ENCODE data around the gene TUBA4A. TPM values are rescaled to one million over a fixed set of nuclear protein-coding genes. Genes with fewer than 3 reads are reported as not detected.

The TUBA4A gene
- total RNA-seq, 1 donor from 2014 or later, result 27.5 TPM

DNA sequence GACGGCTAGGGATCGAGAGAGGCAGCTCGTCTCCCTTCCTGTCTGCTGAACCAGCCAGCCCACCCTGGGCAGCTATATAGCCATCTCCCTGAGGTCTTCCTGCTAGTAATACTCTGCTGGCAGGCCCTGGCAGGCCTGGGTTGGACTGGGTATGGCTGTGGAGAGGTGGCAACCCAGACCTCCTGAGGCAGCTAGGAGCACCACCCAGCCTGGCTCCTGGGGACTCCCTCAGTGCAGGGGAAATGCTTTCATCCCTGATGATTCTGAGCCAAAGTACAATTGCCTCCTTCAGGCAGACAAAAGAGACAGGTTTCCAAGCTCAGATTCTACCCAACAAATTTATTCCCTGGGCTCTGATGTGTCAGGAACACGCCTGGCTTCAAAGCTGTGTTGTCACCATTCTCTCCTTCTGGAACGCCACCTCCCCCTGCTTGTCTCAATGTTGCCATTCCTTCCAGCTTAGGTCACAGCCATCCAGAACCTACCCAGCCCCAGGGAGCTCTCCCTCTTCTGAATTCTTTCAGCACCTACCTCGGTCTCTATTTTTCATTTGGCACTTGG lies 20.7 kb upstream of the TUBA4A start:
- Mint-ChIP-seq H3K4me1 (ENCODE audit: low read depth, unreplicated experiment) (peaks cover 21% of the 10 kb centered on the region), H3K9me3 (ENCODE audit: unreplicated experiment) (peaks cover 16% of the 10 kb centered on the region), H3K4me3 (ENCODE audit: unreplicated experiment) (no peak overlapping the region), H3K27me3 (ENCODE audit: unreplicated experiment) (peaks cover 9% of the 10 kb centered on the region), H3K27ac (ENCODE audit: unreplicated experiment) (peak overlapping the region; percentile 8), H3K36me3 (ENCODE audit: unreplicated experiment) (no peaks in the 10 kb centered on the region)
- TF ChIP-seq, protein P1, sequence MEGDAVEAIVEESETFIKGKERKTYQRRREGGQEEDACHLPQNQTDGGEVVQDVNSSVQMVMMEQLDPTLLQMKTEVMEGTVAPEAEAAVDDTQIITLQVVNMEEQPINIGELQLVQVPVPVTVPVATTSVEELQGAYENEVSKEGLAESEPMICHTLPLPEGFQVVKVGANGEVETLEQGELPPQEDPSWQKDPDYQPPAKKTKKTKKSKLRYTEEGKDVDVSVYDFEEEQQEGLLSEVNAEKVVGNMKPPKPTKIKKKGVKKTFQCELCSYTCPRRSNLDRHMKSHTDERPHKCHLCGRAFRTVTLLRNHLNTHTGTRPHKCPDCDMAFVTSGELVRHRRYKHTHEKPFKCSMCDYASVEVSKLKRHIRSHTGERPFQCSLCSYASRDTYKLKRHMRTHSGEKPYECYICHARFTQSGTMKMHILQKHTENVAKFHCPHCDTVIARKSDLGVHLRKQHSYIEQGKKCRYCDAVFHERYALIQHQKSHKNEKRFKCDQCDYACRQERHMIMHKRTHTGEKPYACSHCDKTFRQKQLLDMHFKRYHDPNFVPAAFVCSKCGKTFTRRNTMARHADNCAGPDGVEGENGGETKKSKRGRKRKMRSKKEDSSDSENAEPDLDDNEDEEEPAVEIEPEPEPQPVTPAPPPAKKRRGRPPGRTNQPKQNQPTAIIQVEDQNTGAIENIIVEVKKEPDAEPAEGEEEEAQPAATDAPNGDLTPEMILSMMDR (IDR thresholded peaks at IDR 0.05; ENCODE audit: partially characterized antibody, unreplicated experiment), result no peak
- no peak for DNase-seq

DNA sequence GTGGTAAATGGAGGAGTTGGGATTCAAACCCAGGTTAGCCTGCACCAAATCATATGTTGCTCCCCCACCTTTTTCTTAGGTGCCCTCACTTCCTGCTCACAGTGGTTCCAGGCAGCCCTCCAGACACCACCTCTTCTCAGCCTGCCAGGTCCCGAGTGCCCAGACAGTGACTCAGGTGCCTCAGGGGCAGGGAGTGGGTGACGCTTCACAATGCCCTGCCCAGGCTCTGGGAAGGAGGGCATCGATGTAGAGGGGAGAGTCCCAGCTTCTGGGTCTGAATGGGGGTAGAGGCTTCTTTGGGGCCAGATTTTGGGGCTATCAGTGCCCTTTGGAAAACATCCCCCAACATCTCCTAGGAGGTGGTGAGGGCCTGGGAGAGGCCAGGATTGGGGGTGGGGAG lies 20.2 kb upstream of the TUBA4A start:
- TF ChIP-seq, protein P1 (IDR thresholded peaks at IDR 0.05; ENCODE audit: partially characterized antibody, unreplicated experiment), result no peak
- Mint-ChIP-seq H3K4me3 (ENCODE audit: unreplicated experiment) (no peak overlapping the region), H3K9me3 (ENCODE audit: unreplicated experiment) (peaks cover 16% of the 10 kb centered on the region), H3K27ac (ENCODE audit: unreplicated experiment) (no peak overlapping the region), H3K27me3 (ENCODE audit: unreplicated experiment) (peaks cover 9% of the 10 kb centered on the region), H3K4me1 (ENCODE audit: low read depth, unreplicated experiment) (peaks cover 21% of the 10 kb centered on the region), H3K36me3 (ENCODE audit: unreplicated experiment) (no peaks in the 10 kb centered on the region)
- DNase-seq, result no peak

DNA sequence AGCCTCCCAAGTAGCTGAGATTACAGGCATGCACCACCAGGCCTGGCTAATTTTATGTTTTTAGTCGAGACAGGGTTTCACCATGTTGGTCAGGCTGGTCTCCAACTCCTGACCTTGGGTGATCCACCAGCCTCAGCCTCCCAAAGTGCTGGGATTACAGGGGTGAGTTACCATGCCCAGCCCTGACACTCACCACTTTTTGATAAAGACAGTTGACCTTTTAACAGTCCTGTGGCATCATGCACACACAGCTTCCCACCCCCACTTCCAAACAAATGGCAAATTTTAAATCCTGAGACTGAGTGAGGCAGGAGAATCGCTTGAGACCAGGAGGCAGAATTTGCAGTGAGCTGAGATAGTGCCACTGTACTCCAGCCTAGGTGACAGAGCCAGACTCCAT lies 19.3 kb upstream of the TUBA4A start:
- no peak overlapping the region for H3K27ac Mint-ChIP-seq (ENCODE audit: unreplicated experiment)
- DNase-seq, result no peak
- peaks cover 11% of the 10 kb centered on the region for H3K9me3 Mint-ChIP-seq (ENCODE audit: unreplicated experiment)
- peaks cover 12% of the 10 kb centered on the region for H3K4me1 Mint-ChIP-seq (ENCODE audit: low read depth, unreplicated experiment)
- peaks cover 9% of the 10 kb centered on the region for H3K27me3 Mint-ChIP-seq (ENCODE audit: unreplicated experiment)
- H3K4me3 Mint-ChIP-seq (ENCODE audit: unreplicated experiment), result no peak overlapping the region
- TF ChIP-seq, protein P1 (IDR thresholded peaks at IDR 0.05; ENCODE audit: partially characterized antibody, unreplicated experiment), result no peak
- H3K36me3 Mint-ChIP-seq (ENCODE audit: unreplicated experiment), result no peaks in the 10 kb centered on the region

DNA sequence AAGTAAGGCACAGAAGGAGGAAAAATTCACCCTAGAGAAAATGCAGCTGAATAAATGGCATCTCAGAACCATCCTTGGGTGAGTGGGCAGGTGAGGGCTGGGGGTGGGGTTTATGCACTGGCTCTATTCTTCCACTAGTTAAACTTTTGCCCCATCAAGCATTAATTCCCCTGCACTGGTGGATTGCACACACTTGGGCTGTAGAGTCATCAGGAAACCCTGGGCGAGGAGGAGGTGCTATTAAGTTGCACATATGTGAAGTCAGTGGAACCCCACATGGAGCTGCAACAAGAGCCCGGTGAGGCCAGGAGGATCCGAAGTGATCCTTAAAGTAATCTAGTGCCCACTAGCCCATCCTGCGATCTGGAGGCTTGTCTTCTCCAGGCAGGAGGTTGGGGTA lies 18.6 kb upstream of the TUBA4A start:
- TF ChIP-seq, protein P1 (IDR thresholded peaks at IDR 0.05; ENCODE audit: partially characterized antibody, unreplicated experiment), result no peak
- Mint-ChIP-seq H3K4me3 (ENCODE audit: unreplicated experiment) (no peak overlapping the region), H3K9me3 (ENCODE audit: unreplicated experiment) (peaks cover 10% of the 10 kb centered on the region), H3K4me1 (ENCODE audit: low read depth, unreplicated experiment) (peaks cover 7% of the 10 kb centered on the region), H3K27me3 (ENCODE audit: unreplicated experiment) (peaks cover 9% of the 10 kb centered on the region), H3K27ac (ENCODE audit: unreplicated experiment) (no peak overlapping the region), H3K36me3 (ENCODE audit: unreplicated experiment) (no peaks in the 10 kb centered on the region)
- no peak for DNase-seq

DNA sequence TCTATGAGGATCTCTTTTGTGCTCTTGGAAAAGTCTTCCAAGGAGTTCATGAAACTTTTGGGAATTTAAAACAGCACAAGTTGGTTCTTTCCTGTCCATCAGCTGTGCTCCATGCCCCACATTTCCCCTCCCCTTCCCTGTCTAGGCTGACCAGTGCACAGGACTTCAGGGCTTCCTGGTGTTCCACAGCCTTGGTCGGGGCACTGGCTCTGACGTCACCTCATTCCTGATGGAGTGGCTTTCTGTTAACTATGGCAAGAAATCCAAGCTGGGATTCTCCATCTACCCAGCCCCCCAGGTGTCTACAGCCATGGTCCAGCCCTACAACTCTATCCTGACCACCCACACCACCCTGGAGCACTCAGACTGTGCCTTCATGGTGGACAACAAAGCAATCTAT lies 17.3 kb upstream of the TUBA4A start:
- H3K4me1 Mint-ChIP-seq (ENCODE audit: low read depth, unreplicated experiment), result peaks cover 4% of the 10 kb centered on the region
- no peaks in the 10 kb centered on the region for H3K36me3 Mint-ChIP-seq (ENCODE audit: unreplicated experiment)
- TF ChIP-seq, protein P1 (IDR thresholded peaks at IDR 0.05; ENCODE audit: partially characterized antibody, unreplicated experiment), result no peak
- peaks cover 10% of the 10 kb centered on the region for H3K9me3 Mint-ChIP-seq (ENCODE audit: unreplicated experiment)
- H3K27ac Mint-ChIP-seq (ENCODE audit: unreplicated experiment), result no peak overlapping the region
- H3K27me3 Mint-ChIP-seq (ENCODE audit: unreplicated experiment), result peaks cover 9% of the 10 kb centered on the region
- DNase-seq, result no peak
- no peak overlapping the region for H3K4me3 Mint-ChIP-seq (ENCODE audit: unreplicated experiment)
